Astrocyte (in vitro differentiated cells and primary cell): Measurements from ENCODE around the gene TESK2.

Experiments
- CTCF ChIP-seq: IDR thresholded peaks from 2 replicates; pipeline ENCODE4 v1.5.1; 2011; ENCODE audit warnings: low read depth, mild to moderate bottlenecking, inconsistent platforms, low read length, moderate library complexity; ENCODE audit not compliant: insufficient read depth
- EZH2 ChIP-seq: IDR thresholded peaks from 2 replicates; pipeline ENCODE4 v1.6.1; 2012; ENCODE audit warnings: mild to moderate bottlenecking, low read length, inconsistent platforms; ENCODE audit not compliant: insufficient read depth

- TF ChIP-seq CTCF (no peak), EZH2 (no peak)
These were observed 16.2 kb upstream of the TESK2 start for GRCh38 chr1:45507195-45507594.
